DMS 273 treated with DMSO at 0.1 percent for 48 hours (cell line): ENCODE results near the gene TXNRD2.
A peak's percentile ranks its signal among the peaks of the same experiment; 100 is the strongest.

Experiments
- DNase-seq: peaks from one replicate; lab custom pipeline; 2025; lab: John Stamatoyannopoulos, UW

Gene TXNRD2

GRCh38 chr22:19904935-19905334, 36.7 kb downstream of the TXNRD2 start:
- no peak for DNase-seq

GRCh38 chr22:19904174-19904856, 37.3 kb downstream of the TXNRD2 start:
- DNase-seq: no peak

- no peak for DNase-seq
Observed at GRCh38 chr22:19903513-19903912, 38.1 kb downstream of the TXNRD2 start.

- no peak for DNase-seq
Observed at GRCh38 chr22:19903031-19903430, 38.6 kb downstream of the TXNRD2 start.

GRCh38 chr22:19902245-19902715, 39.3 kb downstream of the TXNRD2 start:
- DNase-seq: peak; percentile 4

GRCh38 chr22:19901577-19902244, 39.9 kb downstream of the TXNRD2 start:
- DNase-seq: no peak

- no peak for DNase-seq
Observed at GRCh38 chr22:19900707-19901436, 40.7 kb downstream of the TXNRD2 start.

GRCh38 chr22:19898831-19899567, 42.6 kb downstream of the TXNRD2 start:
- no peak for DNase-seq

- DNase-seq: no peak
Observed at GRCh38 chr22:19898145-19898544, 43.5 kb downstream of the TXNRD2 start.

- no peak for DNase-seq
Observed at GRCh38 chr22:19897726-19898125, 43.9 kb downstream of the TXNRD2 start.

GRCh38 chr22:19896665-19897355, 44.8 kb downstream of the TXNRD2 start:
- DNase-seq: no peak

GRCh38 chr22:19895160-19895849, 46.3 kb downstream of the TXNRD2 start:
- no peak for DNase-seq

- DNase-seq: no peak
Observed at GRCh38 chr22:19893363-19893762, 48.3 kb downstream of the TXNRD2 start.

- DNase-seq: no peak
Observed at GRCh38 chr22:19892925-19893324, 48.7 kb downstream of the TXNRD2 start.

- no peak for DNase-seq
Observed at GRCh38 chr22:19892257-19892879, 49.2 kb downstream of the TXNRD2 start.

- DNase-seq: no peak
Observed at GRCh38 chr22:19891317-19892256, 50.0 kb downstream of the TXNRD2 start.

- no peak for DNase-seq
Observed at GRCh38 chr22:19890502-19891316, 50.9 kb downstream of the TXNRD2 start.

GRCh38 chr22:19889951-19890350, 51.7 kb downstream of the TXNRD2 start:
- DNase-seq: no peak
